CMK (cell line): ENCODE data around the gene GUCA2A.

ENCODE experiments used
- DNase-seq: peaks from one replicate; pipeline ENCODE4 v3.0.0-alpha.2; 2010; ENCODE audit warnings: low read depth

The GUCA2A gene

GRCh38 chr1:42153624-42154023 lies 10.9 kb downstream of the GUCA2A start:
- DNase-seq = no peak

- DNase-seq = no peak
These were observed 11.5 kb downstream of the GUCA2A start, which contains the start of gene GUCA2B for GRCh38 chr1:42152907-42153600. TSS of gene GUCA2B (plus strand) at chr1:42153410. CDS start at chr1:42153451, 41 bp downstream.

- no peak for DNase-seq
These were observed 12.4 kb downstream of the GUCA2A start for GRCh38 chr1:42152119-42152518.

- DNase-seq = no peak
These were observed 13.9 kb downstream of the GUCA2A start for GRCh38 chr1:42150651-42151050.

GRCh38 chr1:42148166-42148565 lies 16.4 kb downstream of the GUCA2A start:
- DNase-seq = no peak

GRCh38 chr1:42146626-42147320 lies 17.8 kb downstream of the GUCA2A start:
- DNase-seq = no peak

GRCh38 chr1:42145764-42146625 lies 18.6 kb downstream of the GUCA2A start:
- no peak for DNase-seq

GRCh38 chr1:42145389-42145716 lies 19.2 kb downstream of the GUCA2A start:
- no peak for DNase-seq

GRCh38 chr1:42144711-42145388 lies 19.7 kb downstream of the GUCA2A start:
- no peak for DNase-seq

- no peak for DNase-seq
These were observed 20.4 kb downstream of the GUCA2A start for GRCh38 chr1:42143896-42144710.

- DNase-seq = no peak
These were observed 21.5 kb downstream of the GUCA2A start for GRCh38 chr1:42142894-42143675.

- DNase-seq = no peak
These were observed 22.6 kb downstream of the GUCA2A start for GRCh38 chr1:42141978-42142377.

GRCh38 chr1:42140191-42140590 lies 24.4 kb downstream of the GUCA2A start:
- no peak for DNase-seq

- DNase-seq = no peak
These were observed 25.1 kb downstream of the GUCA2A start for GRCh38 chr1:42139444-42139843.

- DNase-seq = no peak
These were observed 26.0 kb downstream of the GUCA2A start for GRCh38 chr1:42138586-42138985.

- no peak for DNase-seq
These were observed 26.8 kb downstream of the GUCA2A start for GRCh38 chr1:42137766-42138165.

- no peak for DNase-seq
These were observed 28.1 kb downstream of the GUCA2A start for GRCh38 chr1:42136466-42136865.

- DNase-seq = no peak
These were observed 29.1 kb downstream of the GUCA2A start for GRCh38 chr1:42135426-42135825.

GRCh38 chr1:42133809-42134526 lies 30.6 kb downstream of the GUCA2A start:
- no peak for DNase-seq

GRCh38 chr1:42133390-42133789 lies 31.2 kb downstream of the GUCA2A start:
- no peak for DNase-seq
